GM18505 (cell line): ENCODE data around the gene ITIH6.
"Not testable (repeated sequence)": the region's sequence is repeated elsewhere in the genome, so short reads cannot be mapped to it uniquely, and the experiment has no call there.

Source experiments
- ATAC-seq: cut with Tn5 transposase; IDR thresholded peaks from one replicate; pipeline ENCODE4 v1.9.1; 2021; ENCODE audit not compliant: unreplicated experiment
- POLR2A ChIP-seq: IDR thresholded peaks from 4 replicates; pipeline ENCODE4 v1.6.1; 2011; ENCODE audit warnings: borderline replicate concordance; ENCODE audit not compliant: insufficient read depth, insufficient read length; ENCODE audit errors: extremely low read depth

Gene ITIH6

DNA sequence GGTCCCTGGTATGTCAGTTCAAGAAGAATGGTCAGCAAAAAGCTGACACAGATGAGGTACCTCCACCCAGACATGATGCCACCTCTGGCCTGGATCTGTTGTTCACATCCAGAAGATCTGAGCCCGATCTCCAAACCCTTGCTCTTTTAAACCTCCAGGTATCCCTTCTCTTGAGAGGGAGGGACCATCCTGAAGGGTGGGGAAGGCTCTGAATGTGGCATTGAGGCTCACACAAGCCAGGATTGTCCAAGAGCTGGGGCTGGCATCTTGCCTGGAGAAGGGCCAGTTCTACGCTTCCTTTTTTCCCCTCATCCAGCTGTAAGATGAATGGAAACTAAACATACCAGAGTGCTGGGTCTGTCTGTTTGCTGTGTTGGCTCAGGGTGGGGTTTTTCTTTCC, at the start of gene ITIH6:
Gene ITIH6 (minus strand): TSS at position 119 of the 400 bp plus-strand sequence. CDS start 45 bp downstream, at position 74.
- ATAC-seq: no peak

GRCh38 chrX:54847700-54848099, 49.6 kb upstream of the ITIH6 start:
- not testable (repeated sequence) for ATAC-seq

More for the DNA sequence above, at the start of gene ITIH6:
- TF ChIP-seq POLR2A: no peak

GRCh38 chrX:54843050-54843449, 45.0 kb upstream of the ITIH6 start:
- TF ChIP-seq POLR2A: no peak
- no peak for ATAC-seq

- ATAC-seq: no peak
Measured at GRCh38 chrX:54842607-54843006, 44.6 kb upstream of the ITIH6 start.

DNA sequence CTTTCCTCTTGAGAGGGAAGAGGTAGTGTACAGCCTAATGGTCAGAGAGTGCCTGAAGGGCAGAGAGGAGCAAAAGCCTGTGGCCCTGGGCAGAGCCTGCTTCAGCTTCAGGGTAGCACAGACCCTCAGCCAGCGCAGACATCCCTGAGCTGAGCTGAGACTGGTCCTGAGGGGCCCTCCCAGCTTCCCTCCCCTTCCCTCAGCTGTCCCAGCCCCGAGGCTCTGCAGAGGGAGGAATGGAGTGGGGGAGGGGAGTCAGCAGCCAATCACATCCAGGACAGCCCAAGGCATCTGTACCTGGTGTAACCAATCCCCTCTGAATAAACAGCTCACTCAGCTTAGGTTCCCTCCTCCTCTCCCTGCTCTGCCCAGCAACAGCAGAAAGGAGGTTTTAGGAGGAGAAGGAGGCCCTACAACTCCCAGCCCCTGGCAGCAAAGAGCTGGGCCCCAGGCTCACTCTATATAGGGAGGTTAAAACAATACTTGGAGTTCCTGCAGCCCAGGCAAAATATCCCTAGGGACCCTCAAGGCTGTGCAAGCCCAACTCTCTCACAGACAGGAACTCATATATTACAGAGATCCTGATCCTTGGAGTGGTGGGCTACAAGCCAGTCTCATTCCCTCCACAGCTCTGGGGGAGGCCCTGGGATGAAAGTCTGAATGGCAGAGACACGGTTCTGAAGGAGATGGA, 43.3 kb upstream of the ITIH6 start:
- not testable (repeated sequence) for ATAC-seq

More at GRCh38 chrX:54842607-54843006, 44.6 kb upstream of the ITIH6 start:
- no peak for TF ChIP-seq POLR2A

DNA sequence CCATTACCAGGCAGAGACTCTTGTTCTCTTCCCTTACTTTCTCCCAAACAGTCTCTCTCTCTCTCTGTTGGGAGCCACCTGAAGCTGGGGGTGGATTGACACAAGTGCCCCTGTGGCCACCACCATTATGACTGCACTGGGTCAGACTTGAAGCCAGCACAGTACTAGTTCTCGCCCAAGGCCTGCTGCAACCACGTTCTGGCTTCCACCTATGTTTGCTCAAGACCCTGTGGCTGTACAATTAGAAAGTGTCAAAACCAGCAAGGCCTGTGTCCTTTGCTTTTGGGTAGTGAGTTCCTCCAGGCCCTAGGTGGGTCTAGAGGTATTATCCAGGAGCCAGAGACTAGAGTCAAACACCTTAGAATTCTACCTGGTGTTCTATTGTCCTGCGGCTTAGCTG, 40.5 kb upstream of the ITIH6 start:
- no peak for TF ChIP-seq POLR2A
- no peak for ATAC-seq

- ATAC-seq: no peak
Measured at GRCh38 chrX:54826598-54826997, 28.5 kb upstream of the ITIH6 start.

GRCh38 chrX:54825716-54826438, 27.8 kb upstream of the ITIH6 start:
- no peak for ATAC-seq
- TF ChIP-seq POLR2A: no peak

More at GRCh38 chrX:54826598-54826997, 28.5 kb upstream of the ITIH6 start:
- TF ChIP-seq POLR2A: no peak

- no peak for TF ChIP-seq POLR2A
- no peak for ATAC-seq
Measured at GRCh38 chrX:54824722-54825121, 26.7 kb upstream of the ITIH6 start.

DNA sequence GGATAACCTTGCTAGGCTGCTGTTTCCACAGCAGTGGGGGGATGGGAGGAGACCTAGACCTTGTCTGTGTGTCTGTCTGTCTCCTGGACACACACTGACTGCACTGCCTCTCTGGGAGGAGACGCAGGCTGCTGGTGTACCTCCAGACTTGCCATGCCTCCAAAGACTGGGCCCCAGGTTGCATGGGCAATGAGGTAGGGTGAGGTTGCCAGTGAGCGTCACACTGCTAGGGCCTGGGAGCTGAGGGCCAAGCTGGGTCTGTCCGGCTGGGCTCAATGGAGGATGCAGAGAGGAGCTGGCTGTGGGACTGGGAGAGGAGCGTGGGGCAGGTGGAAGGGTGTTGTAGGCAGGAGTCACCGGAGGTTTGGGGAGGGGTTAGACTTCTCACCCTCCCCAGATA, 26.1 kb upstream of the ITIH6 start:
- no peak for TF ChIP-seq POLR2A
- ATAC-seq: no peak

DNA sequence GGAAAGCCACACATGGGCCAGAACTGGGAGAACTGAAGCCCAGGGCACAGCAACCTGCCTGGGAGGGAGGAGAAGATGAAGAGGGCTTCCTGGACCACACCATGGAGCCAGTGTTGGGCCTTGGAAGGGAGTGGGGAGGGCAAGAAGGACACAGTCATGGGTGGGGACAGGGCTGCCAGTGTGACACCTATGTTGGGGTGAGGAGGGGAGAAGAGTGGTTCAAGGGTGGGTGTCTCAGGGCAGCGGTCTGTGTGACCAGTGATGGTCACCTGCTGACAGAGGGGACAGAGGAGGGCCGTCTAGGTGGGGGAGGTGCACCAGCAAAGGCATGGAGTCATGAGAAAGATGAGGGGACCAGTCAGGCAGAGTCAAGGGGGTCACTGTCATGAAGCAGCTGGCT, 23.3 kb upstream of the ITIH6 start:
- no peak for ATAC-seq
- no peak for TF ChIP-seq POLR2A

DNA sequence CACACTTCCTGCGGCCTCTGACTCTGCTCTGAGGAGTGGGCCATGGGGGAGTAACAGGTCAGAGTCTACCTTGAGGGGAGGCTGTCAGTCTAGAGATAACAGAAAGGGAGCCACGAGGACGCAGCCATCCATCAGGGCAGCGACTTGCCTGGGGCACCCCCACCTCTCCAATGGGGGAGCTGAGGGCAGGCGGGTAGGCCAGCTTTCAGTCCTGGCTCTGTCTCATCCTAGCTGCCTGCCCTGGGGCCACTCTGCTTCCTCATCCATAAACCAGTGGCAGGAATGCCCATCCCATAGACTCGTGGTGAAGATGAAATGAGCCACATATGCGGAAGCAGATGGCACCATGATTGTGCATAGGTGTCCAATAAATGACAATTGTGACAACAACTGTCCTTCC, 22.7 kb upstream of the ITIH6 start:
- ATAC-seq: no peak
- TF ChIP-seq POLR2A: no peak

DNA sequence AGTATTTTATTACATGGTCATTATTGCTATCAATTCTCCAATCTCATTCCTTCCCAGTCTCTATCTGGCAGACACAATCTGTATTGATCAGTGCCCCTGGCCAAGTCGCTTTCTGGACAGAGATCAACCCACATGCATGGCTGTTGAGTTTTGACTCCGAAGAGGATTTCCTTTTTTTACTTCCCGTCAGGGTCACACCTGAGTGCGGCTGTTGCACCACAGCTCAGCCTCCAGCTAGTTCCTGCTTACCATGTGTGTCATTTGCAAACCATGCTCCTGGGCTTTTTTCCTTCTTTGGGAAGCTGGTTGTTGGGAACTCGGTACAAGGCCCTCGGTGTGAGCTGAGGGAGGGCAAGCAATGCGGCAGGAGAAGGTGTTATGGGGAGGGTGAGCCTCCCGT, 21.1 kb upstream of the ITIH6 start:
- no peak for ATAC-seq
- no peak for TF ChIP-seq POLR2A

DNA sequence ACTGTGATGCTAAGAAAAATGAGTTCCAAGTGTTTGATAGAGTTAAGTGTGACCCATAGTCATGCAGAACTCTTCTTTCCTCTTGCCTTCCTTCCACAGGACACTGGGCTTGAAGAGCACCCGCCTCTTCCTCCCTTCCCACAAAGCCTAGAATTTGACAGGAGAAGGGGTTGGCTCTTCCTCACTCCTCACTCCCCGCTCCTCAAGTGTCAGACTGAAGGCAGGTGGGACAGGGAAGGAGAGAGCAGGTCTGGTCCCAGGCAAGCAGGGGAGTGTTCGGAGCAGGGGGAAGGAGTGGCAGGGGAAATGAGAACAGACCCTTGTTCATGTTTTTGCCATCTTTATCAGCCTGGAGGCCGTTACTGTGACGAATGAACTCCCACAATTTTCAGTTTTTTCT, 20.2 kb upstream of the ITIH6 start:
- TF ChIP-seq POLR2A: no peak
- no peak for ATAC-seq
